HepG2 (cell line): Measurements from ENCODE around the gene SERAC1. TPM values are rescaled to one million over a fixed set of nuclear protein-coding genes. Genes with fewer than 3 reads are reported as not detected.

Experiments used
- ATAC-seq: fragments of 200-7000 bp; cut with Tn5 transposase; 3 replicates; pipeline ENCODE4 v1.9.1; 2020; ENCODE audit warnings: mild to moderate bottlenecking, moderate library complexity
- BruUV-seq: library from RNA; stranded (reverse); fragments of 400-500 nt; replicated peaks from 2 replicates; lab custom pipeline; 2021; lab: Mats Ljungman, UMichigan
- CTCF ChIA-PET: fragments of 300-600 bp; formaldehyde crosslinking; extraction: SDS; loops from one replicate; lab custom pipeline; 2021; ENCODE audit warnings: low total read pairs, inconsistent platforms, low intra/inter-chr PET ratio; lab: Yijun Ruan, JAX
- POLR2A ChIA-PET: fragments of 350-600 bp; sonication (Branson Sonifier 250); formaldehyde crosslinking; loops from one replicate; lab custom pipeline; 2020; ENCODE audit warnings: antibody characterized with exemption, inconsistent platforms; lab: Yijun Ruan, JAX
- DNase-seq: peaks from one replicate; pipeline ENCODE4 v3.0.0-alpha.2; 2015; ENCODE audit warnings: low spot score
- FAIRE-seq: peaks from 3 replicates; lab custom pipeline; 2011; peaks lifted over from hg19 to GRCh38; lab: Jason Lieb, UNC
- H2AFZ ChIP-seq: one replicate; pipeline ENCODE4 v1.6.1; 2011; ENCODE audit warnings: low read length, inconsistent platforms
- H3K27ac ChIP-seq: fragments of 300-600 bp; 3 replicates; pipeline ENCODE4 v1.8.0; 2011; ENCODE audit warnings: mixed run types, mild to moderate bottlenecking, mixed read lengths, low read length, inconsistent platforms; ENCODE audit not compliant: insufficient read depth; ENCODE audit errors: extremely low read length
- H3K27me3 ChIP-seq, 2 experiments: fragments of 200-600 bp in 1 of 2; 2 replicates in 1 of 2; 3 replicates in 1 of 2; pipeline versions ENCODE4 v1.6.0 to v1.8.0; 2011; ENCODE audit warnings: low read length in 2 of 2, mild to moderate bottlenecking in 2 of 2, moderate library complexity in 2 of 2, inconsistent platforms in 1 of 2; ENCODE audit not compliant: insufficient read depth in 2 of 2, control insufficient read depth in 1 of 2
- H3K36me3 ChIP-seq, 2 experiments: fragments of 200-600 bp in 1 of 2; replicated peaks in 1 of 2; 2 replicates in 1 of 2; 3 replicates in 1 of 2; pipeline versions ENCODE4 v1.5.1 to v1.8.0; 2011; ENCODE audit warnings: low read length in 2 of 2, inconsistent platforms in 1 of 2; ENCODE audit not compliant: insufficient read depth in 2 of 2, control insufficient read depth in 1 of 2
- H3K4me1 ChIP-seq: 2 replicates; pipeline ENCODE4 v1.5.1; 2012; ENCODE audit warnings: low read length, inconsistent platforms; ENCODE audit not compliant: insufficient read depth
- H3K4me2 ChIP-seq: 2 replicates; pipeline ENCODE4 v1.6.0; 2011; ENCODE audit warnings: low read depth, low read length, inconsistent platforms
- H3K4me3 ChIP-seq, 3 experiments: fragments of 200-600 bp in 1 of 3; sonication (generic), shearing (Covaris generic) in 1 of 3; replicated peaks in 1 of 3; 2 replicates each; pipeline ENCODE4 v1.5.1; 2011 to 2016; ENCODE audit warnings: low read length in 3 of 3, inconsistent platforms in 2 of 3, low read depth in 2 of 3, mild to moderate bottlenecking in 2 of 3, control low read depth in 1 of 3, mixed read lengths in 1 of 3; ENCODE audit not compliant: insufficient read depth in 1 of 3
- H3K79me2 ChIP-seq: one replicate; pipeline ENCODE4 v1.6.1; 2011; ENCODE audit warnings: low read length, inconsistent platforms; ENCODE audit not compliant: insufficient read depth
- H3K9ac ChIP-seq: 2 replicates; pipeline ENCODE4 v1.6.0; 2011; ENCODE audit warnings: mild to moderate bottlenecking, low read depth, low read length, inconsistent platforms; ENCODE audit not compliant: insufficient read depth
- H3K9me3 ChIP-seq: 2 replicates; pipeline ENCODE4 v1.5.1; 2012; ENCODE audit warnings: mild to moderate bottlenecking, low read length
- H4K20me1 ChIP-seq: 2 replicates; pipeline ENCODE4 v1.6.0; 2011; ENCODE audit warnings: inconsistent platforms, mild to moderate bottlenecking, low read length, moderate library complexity; ENCODE audit not compliant: insufficient read depth
- ADNP ChIP-seq: sonication (generic); formaldehyde crosslinking; IDR thresholded peaks from 2 replicates; pipeline ENCODE4 v1.4.0; 2020; ENCODE audit warnings: missing genetic modification reagents
- FOSL2 ChIP-seq: sonication (generic); formaldehyde crosslinking; IDR thresholded peaks from 2 replicates; pipeline ENCODE4 v1.4.0; 2020; ENCODE audit warnings: missing genetic modification reagents
- FOXA3 ChIP-seq: IDR thresholded peaks from 2 replicates; pipeline ENCODE4 v1.6.1; 2016; ENCODE audit warnings: missing genetic modification reagents, missing compliant biosample characterization
- GPN1 ChIP-seq: sonication (generic); formaldehyde crosslinking; IDR thresholded peaks from 2 replicates; pipeline ENCODE4 v1.5.1; 2020; ENCODE audit warnings: missing genetic modification reagents, borderline replicate concordance
- NAIF1 ChIP-seq: sonication (generic); formaldehyde crosslinking; IDR thresholded peaks from 2 replicates; pipeline ENCODE4 v1.5.0; 2020; ENCODE audit warnings: mild to moderate bottlenecking, missing genetic modification reagents, borderline replicate concordance
- NCOA1 ChIP-seq: sonication (generic); formaldehyde crosslinking; IDR thresholded peaks from 2 replicates; pipeline ENCODE4 v1.9.0; 2021; ENCODE audit warnings: missing genetic modification reagents
- PBX2 ChIP-seq: IDR thresholded peaks from 2 replicates; pipeline ENCODE4 v1.6.1; 2016; ENCODE audit warnings: control low read depth
- PPARG ChIP-seq: conservative IDR thresholded peaks from 2 replicates; pipeline ENCODE4 v1.6.1; 2016; ENCODE audit warnings: missing biosample characterization, missing genetic modification reagents
- SAP130 ChIP-seq: IDR thresholded peaks from 2 replicates; pipeline ENCODE4 v1.6.1; 2016; ENCODE audit warnings: low read depth
- SOX13 ChIP-seq, 3 experiments: fragments of 450-650 bp in 1 of 3; sonication (generic) in 1 of 3; formaldehyde crosslinking in 1 of 3; IDR thresholded peaks in 2 of 3; conservative IDR thresholded peaks in 1 of 3; 2 replicates each; pipeline versions ENCODE4 v1.5.0 to v1.6.1; 2016 to 2020; ENCODE audit warnings: antibody characterized with exemption in 1 of 3, mild to moderate bottlenecking in 1 of 3, missing compliant biosample characterization in 1 of 3, missing genetic modification reagents in 1 of 3, moderate library complexity in 1 of 3
- SOX6 ChIP-seq, 2 experiments: fragments of 450-650 bp in 1 of 2; sonication (generic) in 1 of 2; formaldehyde crosslinking in 1 of 2; IDR thresholded peaks; 2 replicates each; pipeline versions ENCODE4 v1.4.0 to v1.6.1; 2017 to 2020; ENCODE audit warnings: antibody characterized with exemption in 1 of 2, mild to moderate bottlenecking in 1 of 2, missing genetic modification reagents in 1 of 2
- TEAD3 ChIP-seq: optimal IDR thresholded peaks from 2 replicates; pipeline ENCODE3; 2016; ENCODE audit warnings: borderline replicate concordance
- THYN1 ChIP-seq: sonication (generic); formaldehyde crosslinking; IDR thresholded peaks from 2 replicates; pipeline ENCODE4 v1.8.1; 2023; ENCODE audit warnings: low read depth, mild to moderate bottlenecking, moderate library complexity, missing genetic modification reagents, borderline replicate concordance
- ZBTB8A ChIP-seq: sonication (generic); formaldehyde crosslinking; IDR thresholded peaks from 2 replicates; pipeline ENCODE4 v1.4.0; 2020; ENCODE audit warnings: mild to moderate bottlenecking, low read depth, missing genetic modification reagents, borderline replicate concordance
- ZNF136 ChIP-seq: sonication (generic); formaldehyde crosslinking; IDR thresholded peaks from 2 replicates; pipeline ENCODE4 v1.8.1; 2022; ENCODE audit warnings: low read depth, mild to moderate bottlenecking, moderate library complexity, missing genetic modification reagents
- ZNF460 ChIP-seq: sonication (generic); formaldehyde crosslinking; IDR thresholded peaks from 2 replicates; pipeline ENCODE4 v1.5.1; 2020; ENCODE audit warnings: missing genetic modification reagents, mild to moderate bottlenecking, borderline replicate concordance
- ZNF687 ChIP-seq: sonication (generic); formaldehyde crosslinking; IDR thresholded peaks from 2 replicates; pipeline ENCODE4 v1.5.1; 2020; ENCODE audit warnings: mild to moderate bottlenecking, missing genetic modification reagents, moderate library complexity
- ZUFSP ChIP-seq: sonication (generic); formaldehyde crosslinking; IDR thresholded peaks from 2 replicates; pipeline ENCODE4 v1.9.0; 2021; ENCODE audit warnings: missing genetic modification reagents, mild to moderate bottlenecking, borderline replicate concordance
- WGBS: methylation state at CpG from one replicate; pipeline ENCODE4 v1.1.6; 2017; ENCODE audit warnings: low lambda C conversion rate; 5-methylcytosine and 5-hydroxymethylcytosine counted together
- in situ Hi-C: cut with HindIII; loops from 2 replicates; pipeline ENCODE4 v1.10.0; 2017; ENCODE audit warnings: low pct_unique_long_range_greater_than_20kb; ENCODE audit not compliant: extremely low pct_ligation_motif_present
- intact Hi-C: fragments of 100-400 bp; cut with micrococcal nuclease; formaldehyde crosslinking; loops from one replicate; pipeline ENCODE4 v1.10.0; 2022; ENCODE audit not compliant: unreplicated experiment
- polyA plus RNA-seq, 8 experiments: library from polyadenylated mRNA; depleted of rRNA in 3 of 8; stranded (reverse) in 7 of 8; unstranded in 1 of 8; fragments of >200 nt; fragmentation: Illumina TruSeq in 4 of 8; extraction: Trizol in 4 of 8; gene quantifications; 2 replicates each; pipeline versions ENCODE4 v1.2.1 to v1.2.3, GENCODE V29; 2011 to 2016; ENCODE audit warnings: low read depth in 4 of 8, missing spikeins in 1 of 8, mixed read lengths in 1 of 8; ENCODE audit not compliant: insufficient read depth in 1 of 8
- total RNA-seq, 5 experiments: library from RNA; depleted of rRNA; stranded (reverse); fragments of >200 nt; fragmentation: Illumina TruSeq; extraction: Trizol; gene quantifications; 2 replicates each; pipeline ENCODE4 v1.2.3, GENCODE V29; 2016; ENCODE audit warnings: low read depth in 1 of 5

Gene SERAC1
- total and polyA plus RNA-seq, 2 of the 13 experiments (the other 11 are each of a cell fraction or from before 2014, with no cell fraction given): 4.5 to 8.1 TPM

- BruUV-seq: no TSS peak
- intact Hi-C loops: no loop called here
- peak; percentile 21; the same call in 2 of the 3 replicates for ATAC-seq
- Histone ChIP-seq H3K79me2 (no peaks in the 10 kb centered on the region), H3K36me3 (no peaks in the 10 kb centered on the region), H4K20me1 (no peaks in the 10 kb centered on the region), H3K27me3 (0 out of 5 replicates have a peak, but pooled peaks cover 0 to 6% of the 10 kb centered on the region in 2 experiments), H3K4me2 (peak overlapping the region; percentile 15; the same call in 1 of the 2 replicates), H3K9me3 (no peaks in the 10 kb centered on the region), H3K4me3 (no peak overlapping the region), H3K9ac (no peak overlapping the region), H2AFZ (no peak overlapping the region), H3K27ac (no peak overlapping the region), H3K4me1 (peaks cover 42% of the 10 kb centered on the region)
- 6% methylated on average over 3 of the region's 3 CpGs for WGBS
- POLR2A ChIA-PET: no interaction called here
- no peak for FAIRE-seq
- in situ Hi-C loops: loop anchor here (5.0 to 25.0 kb wide), 3 partner anchors 65 to 755 kb away; no protein-coding TSS in a partner anchor
- peak; percentile 80 for DNase-seq
- CTCF ChIA-PET: no interaction called here
- TF ChIP-seq TEAD3 (peak; percentile 17), PBX2 (CRISPR knock-in tag) (no peak), FOXA3 (CRISPR knock-in tag) (peak; percentile 30; the same call in 1 of the 2 replicates), FOSL2 (CRISPR knock-in tag) (peak; percentile 62), GPN1 (CRISPR knock-in tag) (no peak), NAIF1 (CRISPR knock-in tag) (no peak), ZBTB8A (CRISPR knock-in tag) (no peak), ZNF460 (no peak), ADNP (no peak), SAP130 (CRISPR knock-in tag) (peak; percentile 25; the same call in 1 of the 2 replicates), SOX6 (IDR thresholded peaks at IDR 0.05) (no peak), SOX6 (CRISPR knock-in tag; IDR thresholded peaks at IDR 0.05) (peak; percentile 28; the same call in 1 of the 2 replicates), ZUFSP (CRISPR knock-in tag) (no peak), PPARG (CRISPR knock-in tag) (no peak), NCOA1 (CRISPR knock-in tag) (no peak), THYN1 (CRISPR knock-in tag) (no peak), ZNF136 (no peak), ZNF687 (no peak), SOX13 (IDR thresholded peaks at IDR 0.05) (no peak), SOX13 (CRISPR knock-in tag; conservative IDR thresholded peaks at IDR 0.05 in 1 of 2, IDR thresholded peaks at IDR 0.05 in 1 of 2) (peak in 1 of 2 experiments; percentile 62; a peak in 1 of 4 replicates)
Observed at GRCh38 chr6:158207422-158207788, 39.3 kb upstream of the SERAC1 start.
